HG03097 (cell line): ENCODE results near the gene DNASE1L2.
"Not testable (repeated sequence)": the region's sequence is repeated elsewhere in the genome, so short reads cannot be mapped to it uniquely, and the experiment has no call there.

Source experiments
- ATAC-seq: cut with Tn5 transposase; IDR thresholded peaks from one replicate; pipeline ENCODE4 v1.9.1; 2021; ENCODE audit not compliant: unreplicated experiment, low FRiP score

DNASE1L2 gene

DNA sequence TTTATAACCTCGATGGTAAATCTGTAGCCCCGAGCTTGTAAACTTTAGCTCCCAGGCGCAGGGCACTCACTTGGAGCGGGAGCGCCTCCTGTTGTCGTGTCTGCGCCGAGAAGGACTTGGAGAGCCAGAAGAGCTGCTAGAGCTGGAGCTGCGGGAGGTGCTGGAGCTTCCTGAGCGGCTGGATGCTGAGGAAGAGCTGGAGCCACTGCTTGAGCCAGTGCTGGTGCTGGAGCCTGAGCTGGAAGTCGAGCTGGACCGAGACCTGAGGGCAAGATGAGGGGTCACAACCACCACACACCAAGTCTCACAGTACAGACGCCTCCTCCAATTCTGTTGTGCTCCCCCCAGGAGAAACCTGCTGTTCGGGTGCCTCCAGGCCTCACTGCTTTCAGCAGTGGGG is 26.8 kb downstream of the DNASE1L2 start:
- not testable (repeated sequence) for ATAC-seq

DNA sequence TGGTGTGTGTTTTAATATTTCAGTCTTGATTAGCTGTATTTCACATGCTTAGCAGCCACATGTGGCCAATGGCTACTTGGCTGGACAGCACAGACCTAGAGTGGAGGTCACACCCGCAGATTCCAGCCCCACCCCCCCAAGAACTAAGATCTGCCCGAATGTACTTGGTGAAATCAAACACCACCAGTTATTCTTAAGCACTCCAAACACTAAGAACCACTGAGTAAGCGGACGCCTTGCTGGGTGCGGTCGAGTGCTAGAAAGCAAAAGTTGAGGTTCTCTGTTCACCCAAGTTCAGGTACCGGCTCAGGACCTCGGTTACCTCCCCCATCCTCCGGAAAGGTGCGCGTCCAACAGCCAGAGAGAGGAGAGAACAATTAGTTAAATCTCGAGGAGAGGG is 30.6 kb downstream of the DNASE1L2 start:
- ATAC-seq: not testable (repeated sequence)

DNA sequence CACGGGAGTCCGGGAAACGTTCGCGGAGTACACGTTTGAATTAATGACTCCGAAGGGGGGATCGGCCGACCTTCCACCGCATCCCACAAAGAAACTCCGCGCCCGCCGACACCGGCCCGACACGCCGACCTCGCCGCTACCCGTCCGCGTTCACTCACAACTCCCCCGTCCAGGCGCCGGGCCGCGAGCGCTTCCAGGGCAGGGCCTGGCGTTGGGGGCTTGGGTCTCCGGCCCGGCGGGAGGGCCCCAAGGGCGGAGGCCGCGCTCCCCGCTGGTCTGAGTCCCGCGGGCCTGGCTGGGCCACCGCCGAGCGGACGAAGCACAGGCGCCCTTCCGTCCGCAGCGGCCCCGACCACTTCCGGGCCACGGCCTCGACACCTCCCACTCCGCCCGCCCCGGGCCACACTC is 31.3 kb downstream of the DNASE1L2 start:
- peak; percentile 57 for ATAC-seq

DNA sequence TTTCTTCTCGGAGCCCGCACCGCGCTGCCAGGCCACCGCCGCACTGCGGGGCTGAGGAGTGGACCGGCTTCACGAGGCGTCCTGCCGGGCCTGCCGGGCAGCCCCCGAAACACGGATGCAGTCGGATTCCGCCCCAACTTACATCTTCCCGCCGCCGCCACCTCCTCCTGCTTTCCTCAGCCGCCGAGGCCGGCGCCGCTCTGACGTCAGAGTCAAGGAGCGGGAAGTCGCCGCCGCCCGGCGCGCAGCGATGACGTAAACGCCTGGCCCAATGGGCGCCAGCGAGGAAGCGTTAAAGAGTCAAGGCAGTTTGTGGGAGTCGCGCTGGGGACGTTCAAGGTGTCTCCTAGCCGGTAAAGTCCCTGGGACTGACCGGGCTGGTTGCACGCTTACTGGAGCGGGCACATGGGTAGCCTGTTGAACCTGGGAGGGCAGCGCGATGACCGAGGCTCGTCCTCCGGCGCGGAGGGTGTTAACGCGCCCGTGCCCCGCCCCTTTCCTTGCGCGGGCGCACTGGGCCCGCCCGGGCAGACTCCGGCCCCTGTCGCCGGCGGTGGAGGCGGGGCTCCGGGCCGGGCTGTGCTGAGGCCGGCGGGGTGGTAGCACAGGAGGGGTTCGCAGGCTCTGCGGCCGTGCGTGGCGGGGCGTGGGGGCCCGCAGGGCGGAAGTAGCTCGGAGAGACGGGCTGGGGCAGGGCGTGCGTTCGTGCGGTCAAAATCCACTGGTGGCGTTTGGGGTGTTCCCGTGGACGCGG is 31.8 kb downstream of the DNASE1L2 start, which contains the start of gene RNPS1:
Gene RNPS1 (minus strand): TSS at position 214 of the 754 bp plus-strand sequence. CDS start 3,483 bp downstream, outside the sequence.
- ATAC-seq: peak; percentile 68

DNA sequence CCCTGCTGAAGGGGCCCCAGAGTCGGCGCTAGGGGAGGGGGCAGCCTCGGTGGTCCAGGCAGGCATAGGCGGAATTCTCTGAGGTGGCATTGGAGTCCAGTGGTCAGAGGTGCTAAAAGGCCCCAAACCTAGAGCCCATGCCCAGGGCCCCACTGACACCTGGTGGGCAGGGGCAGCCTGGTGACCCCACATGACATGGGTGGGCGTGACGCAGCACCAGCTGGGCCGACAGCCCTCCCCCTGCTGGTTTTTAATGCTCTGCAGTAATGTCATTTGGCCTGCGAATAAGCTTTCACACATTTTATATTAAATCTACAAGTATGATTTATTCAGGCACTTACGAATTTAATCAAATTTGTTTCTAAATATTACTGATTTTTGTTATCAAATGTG is 33.8 kb downstream of the DNASE1L2 start:
- no peak for ATAC-seq

DNA sequence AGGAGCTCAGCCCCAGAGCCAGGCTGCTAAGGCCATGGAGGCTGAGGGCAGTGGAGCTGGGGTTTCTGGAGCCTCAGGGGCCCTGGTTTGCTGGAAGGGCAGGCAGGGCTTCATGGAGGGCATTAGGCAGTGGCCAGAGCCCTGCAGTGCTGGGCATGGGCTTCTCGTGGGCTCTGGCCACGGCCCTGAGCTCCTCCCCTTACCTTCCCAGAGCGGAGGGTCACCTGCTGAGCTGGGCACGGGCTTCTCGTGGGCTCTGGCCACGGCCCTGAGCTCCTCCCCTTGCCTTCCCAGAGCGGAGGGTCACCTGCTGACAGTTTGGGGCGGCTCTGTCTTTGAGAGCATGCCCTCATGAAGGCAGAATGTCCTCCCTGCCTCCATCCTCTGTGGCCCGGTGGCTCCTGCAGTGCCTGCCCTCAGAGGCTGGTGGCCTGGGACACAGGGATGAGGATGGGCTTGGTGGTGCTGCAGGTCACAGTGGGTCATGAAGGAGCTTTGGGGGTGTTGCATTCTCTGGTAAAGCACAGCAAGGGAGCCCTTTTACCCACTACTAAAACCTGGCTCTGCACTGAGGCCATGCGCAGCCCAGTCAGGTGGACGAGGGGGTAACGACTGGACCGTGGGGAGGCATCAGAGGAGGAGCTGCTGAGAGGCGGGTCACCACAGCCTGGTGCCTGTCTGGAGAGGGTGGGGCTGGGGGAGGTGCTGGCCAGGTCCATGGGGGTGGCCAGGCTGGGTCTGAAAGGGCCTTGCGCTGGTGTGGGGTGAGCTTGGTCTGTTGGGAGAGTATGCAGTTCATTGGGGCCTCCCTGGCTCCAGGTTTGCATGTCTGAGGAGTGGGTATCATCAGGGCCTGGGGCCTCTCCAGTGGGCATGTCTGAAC is 34.6 kb downstream of the DNASE1L2 start:
- ATAC-seq: no peak

DNA sequence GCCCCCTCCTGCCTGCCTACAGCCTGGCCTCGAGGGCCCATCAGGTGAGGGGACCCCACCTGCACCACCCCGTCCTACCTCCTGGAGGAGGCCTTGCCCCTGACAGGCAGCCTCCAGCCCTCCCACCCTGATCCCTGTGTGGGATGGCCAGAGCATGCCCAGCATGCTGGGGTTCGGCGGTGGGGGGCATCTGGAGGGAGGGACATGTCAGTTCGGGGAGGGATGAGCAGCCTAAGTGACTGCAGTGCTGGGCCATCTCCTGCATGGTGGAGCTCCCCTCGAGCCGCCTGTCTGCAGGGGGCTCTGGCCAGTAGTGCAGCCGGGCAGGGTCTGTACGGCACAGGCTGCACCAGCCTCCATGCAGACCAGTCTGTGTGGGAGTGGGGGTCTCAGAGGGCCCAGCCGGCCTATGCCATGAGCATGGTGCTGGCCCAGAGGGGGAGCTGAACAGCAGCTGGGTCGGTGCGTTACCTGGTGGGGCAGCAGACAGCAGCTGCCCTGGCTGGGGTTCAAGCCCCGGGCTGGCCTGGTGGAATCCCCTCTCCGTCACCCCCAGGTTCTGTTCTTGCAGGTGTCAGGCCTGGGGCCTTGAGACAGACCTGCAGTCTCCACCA is 35.7 kb downstream of the DNASE1L2 start:
- ATAC-seq: no peak

DNA sequence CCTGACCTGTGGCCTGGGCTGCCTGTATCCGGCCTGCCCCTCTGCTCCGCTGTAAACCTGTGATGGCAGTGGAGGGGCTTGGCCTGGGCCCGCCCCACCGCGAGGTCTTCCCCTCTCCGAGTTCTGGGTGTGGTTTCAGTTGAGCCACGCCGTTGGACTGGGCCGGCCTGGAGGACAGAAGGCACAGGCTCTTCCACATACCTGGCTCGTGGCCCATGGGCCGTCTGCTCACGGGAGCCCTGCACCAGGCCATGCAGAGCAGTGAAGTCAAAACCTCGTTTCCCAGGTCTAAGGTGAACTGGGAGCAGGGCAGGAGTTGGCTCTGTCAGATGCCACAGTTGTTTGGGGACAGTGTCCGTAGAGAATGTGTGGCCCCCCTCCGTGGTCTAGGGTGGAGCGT is 37.2 kb downstream of the DNASE1L2 start:
- ATAC-seq: no peak

DNA sequence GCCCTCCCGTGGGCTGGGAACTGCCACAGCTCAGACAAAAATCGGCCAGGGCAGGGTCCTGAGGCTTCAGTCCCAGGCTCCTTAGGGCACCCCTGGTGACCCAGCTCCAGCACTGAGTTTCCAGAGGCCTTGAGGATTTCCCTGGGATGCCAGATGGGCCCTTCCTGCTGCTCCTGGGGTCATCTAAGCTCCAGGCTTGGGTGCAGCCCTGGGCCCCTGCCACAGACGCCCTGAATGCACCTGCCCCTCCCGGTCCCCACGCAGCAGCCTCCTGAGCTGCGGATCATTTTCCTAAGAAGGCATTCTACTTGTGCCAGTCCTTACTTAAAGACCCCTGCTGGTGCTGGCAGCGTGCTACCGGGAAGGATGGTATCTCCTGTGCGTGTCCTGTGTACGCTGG is 37.7 kb downstream of the DNASE1L2 start:
- ATAC-seq: no peak

DNA sequence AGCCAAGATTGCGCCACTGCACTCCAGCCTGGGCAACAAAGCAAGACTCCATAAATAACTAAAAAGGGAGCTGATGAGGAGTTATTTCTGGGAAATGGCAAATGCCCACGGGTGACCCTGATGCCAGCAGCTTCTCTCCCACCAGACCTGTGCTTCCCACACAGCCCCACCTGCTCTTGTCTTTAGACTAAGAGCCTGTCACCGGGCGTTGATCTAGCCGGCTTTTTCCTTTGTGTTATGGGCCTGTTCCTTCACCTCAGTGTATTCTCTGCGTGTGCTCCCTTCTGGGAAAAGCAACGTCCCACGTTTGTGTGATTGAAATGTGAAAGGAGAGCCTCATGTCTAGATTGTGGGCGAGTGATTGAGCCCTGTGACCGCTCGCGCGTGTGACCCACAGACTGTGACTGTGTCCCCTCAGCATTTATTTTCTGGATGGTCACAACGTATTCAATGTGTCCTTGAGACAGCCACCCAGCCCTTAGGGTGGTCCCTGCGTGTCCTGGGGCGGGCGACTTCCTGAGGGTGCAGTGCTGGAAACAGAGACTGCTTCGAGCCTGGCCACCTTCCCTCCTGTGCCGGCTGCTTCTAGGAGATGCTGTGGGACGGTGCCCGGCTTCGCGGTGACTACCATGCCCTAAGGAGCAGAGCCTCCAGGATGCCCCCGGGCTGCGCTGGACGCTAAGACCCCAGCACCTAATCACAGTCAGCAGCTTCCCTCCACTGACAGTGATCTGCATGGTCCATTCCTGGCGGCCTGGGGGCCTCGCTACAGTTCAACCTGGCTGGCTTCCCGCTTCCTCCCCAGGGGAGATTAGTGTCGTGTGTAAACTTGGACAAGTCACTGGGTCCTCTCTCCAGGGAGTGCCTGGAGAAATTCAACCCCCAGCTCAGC is 39.5 kb downstream of the DNASE1L2 start:
- ATAC-seq: no peak

DNA sequence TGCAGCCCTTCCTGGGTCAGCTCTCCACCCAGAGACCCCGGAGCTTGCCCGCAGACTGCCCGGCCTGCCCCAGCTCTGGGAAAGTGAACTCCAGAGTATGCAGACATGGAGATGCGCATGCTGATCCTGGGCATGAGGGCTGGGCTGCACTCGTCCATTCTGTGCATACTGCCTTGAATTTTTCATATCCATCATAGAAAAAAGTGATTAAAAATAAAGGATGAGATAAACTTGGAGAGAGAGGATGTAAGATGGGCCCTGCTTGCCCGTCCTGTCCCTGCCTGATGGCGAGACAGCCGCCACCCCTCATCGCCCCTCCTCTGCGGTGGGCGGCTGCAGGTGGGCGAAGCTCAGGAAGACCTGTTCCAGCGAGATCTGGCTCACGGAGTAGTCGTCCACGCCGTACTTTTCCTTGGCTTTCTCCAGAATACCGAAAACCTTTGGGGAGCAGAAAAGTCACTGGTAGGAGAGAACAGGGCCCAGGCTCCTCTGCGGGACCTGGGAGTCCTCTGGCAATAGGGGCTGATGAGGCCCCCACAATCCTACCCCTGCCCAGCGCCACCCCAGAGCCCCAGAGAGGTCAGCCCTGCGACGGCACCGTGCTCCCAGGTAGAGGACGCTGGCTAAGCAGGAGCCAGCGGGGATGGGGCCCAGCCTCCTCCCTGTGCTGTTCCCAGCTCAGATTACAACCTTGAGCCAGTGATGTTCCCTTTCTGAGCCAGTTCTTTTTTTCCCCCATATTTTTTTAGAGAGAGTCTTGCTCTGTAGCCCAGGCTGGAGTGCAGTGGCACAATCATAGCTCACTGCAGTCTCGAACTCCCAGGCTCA is 40.3 kb downstream of the DNASE1L2 start:
- ATAC-seq: no peak

DNA sequence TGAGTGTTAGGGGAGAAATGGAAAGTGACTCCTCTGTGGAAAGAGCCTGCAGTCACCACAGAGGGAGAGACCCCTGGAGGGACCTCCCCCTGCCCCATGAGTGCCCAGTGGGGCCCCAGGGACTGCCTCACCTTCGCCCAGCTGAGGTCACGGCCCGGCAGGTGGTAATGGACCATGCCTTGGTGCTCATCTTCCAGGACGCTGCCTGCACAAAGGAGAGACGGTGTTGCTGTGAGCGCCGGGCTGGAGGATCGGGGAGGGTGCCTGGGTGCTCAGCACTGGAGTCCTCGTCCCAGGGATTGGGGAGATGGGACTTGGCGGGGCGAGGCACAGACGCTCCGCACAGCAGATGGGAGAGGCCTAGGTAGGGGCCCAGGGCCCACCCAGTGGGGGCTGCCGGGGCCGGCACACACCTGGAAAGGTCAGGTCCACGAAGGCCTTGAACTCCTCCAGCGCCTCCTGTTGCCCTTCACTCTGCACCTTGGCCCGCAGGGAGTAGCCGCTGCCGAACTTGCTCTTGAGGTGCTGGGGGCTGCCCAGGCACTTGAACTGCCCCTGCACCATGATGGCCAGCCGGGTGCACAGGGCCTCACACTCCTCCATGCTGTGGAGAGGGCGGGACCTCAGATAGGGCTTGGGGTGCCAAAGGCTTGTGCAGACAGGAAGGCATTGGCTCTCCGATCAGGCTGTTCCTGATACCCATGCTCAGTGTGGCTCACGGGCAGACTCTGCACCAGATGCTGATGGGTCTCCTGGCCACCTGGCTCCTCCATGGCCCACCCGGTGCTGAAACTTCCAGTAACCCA is 41.4 kb downstream of the DNASE1L2 start:
- ATAC-seq: no peak

DNA sequence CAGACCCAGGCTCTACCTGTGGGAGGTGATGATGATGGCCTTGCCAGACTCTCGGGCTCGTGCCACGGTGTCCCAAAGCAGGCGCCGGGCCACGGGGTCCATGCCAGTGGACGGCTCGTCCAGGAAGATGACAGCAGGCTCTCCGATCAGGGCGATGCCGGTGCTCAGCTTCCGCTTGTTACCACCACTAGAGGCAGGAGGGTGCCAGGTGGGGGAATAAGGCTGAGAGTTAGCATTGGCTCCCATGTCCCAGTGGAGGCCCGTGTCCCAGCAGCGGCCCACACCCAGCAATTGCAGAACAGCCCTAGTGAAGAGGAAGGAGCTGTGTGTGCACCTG is 42.0 kb downstream of the DNASE1L2 start:
- ATAC-seq: no peak

DNA sequence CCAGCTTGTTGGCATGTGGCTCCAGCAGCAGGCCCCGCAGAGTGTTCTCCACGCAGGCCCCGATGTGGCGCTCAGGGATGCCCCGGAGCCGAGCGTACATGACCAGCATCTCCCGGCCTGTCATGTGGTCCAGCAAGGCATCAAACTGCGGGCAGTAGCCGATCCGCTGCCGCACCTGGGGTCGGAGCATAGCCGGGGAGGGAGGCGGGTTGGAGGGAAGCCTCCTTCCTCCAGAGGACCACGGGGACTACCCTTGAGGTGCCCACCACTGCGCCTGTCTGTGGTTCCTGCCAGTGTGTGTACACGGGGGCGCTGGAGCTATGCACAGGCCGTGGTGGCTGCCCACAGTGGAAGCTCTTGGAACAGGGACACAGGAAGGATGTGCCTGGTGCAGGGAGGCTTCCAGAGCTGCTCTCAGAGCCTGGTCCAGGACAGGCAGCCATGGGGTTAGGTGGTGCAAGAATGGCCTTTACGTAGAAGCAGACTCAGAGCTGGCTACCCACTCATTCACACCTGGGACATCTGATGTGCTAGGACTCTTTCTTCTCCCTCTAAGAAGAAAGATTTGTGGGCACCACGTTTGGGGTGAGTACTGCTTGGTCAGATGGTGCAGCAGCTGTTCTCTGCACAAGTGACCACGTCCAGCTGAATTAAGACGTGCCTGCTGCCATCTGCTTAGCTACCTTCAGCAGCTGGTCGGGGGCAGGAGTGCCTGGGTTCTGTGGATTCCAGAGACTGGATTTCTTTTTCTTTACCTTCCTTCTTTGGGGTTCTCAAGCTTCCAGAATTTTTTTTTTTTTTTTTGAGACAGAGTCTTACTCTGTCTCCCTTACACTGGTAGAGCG is 42.9 kb downstream of the DNASE1L2 start:
- no peak for ATAC-seq

DNA sequence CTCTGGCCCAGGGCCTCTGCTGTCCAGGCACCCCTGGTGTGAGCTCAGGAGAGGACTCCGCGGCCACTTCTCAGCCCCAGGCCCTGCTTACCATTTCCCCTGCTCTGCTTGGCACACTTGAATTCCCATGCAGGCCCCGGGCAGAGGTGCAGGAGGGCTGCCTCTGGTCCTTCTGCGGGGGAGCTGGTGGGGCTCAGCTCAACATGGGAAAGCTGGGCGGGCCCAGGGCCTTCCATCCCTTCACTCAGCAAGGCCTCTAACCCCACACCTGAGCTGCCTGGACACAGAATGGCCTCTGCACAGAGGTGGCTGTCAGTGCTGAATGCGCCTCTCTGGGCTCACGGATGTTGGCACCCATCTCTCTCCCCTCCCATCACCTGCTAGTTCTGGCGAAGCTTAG is 44.2 kb downstream of the DNASE1L2 start:
- ATAC-seq: no peak

DNA sequence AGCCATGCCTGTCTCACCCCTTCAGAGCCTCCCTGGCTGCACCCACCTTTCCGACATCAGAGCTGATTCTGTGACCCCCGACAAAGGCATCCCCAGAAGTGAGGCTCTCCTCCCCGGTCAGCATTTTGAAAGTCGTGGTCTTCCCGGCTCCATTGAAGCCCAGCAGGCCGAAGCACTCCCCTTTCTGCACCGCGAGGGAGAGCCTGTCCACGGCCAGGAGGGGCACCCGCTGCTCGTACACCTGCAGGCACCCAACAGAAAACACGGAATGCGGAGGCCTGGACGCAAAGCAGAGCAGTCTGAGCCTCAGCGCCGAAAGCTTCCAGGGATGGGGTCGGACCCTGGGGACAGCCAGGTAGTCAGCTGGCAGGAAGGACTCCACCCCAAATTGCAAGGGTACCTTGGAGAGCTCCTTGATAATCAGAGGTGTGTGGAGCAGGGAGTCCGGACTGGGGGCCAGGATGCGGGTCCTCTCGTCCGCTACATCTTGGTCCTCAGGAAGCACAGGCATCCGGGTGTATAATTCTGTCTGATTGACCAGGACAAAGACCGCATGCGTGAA is 44.8 kb downstream of the DNASE1L2 start:
- no peak for ATAC-seq

DNA sequence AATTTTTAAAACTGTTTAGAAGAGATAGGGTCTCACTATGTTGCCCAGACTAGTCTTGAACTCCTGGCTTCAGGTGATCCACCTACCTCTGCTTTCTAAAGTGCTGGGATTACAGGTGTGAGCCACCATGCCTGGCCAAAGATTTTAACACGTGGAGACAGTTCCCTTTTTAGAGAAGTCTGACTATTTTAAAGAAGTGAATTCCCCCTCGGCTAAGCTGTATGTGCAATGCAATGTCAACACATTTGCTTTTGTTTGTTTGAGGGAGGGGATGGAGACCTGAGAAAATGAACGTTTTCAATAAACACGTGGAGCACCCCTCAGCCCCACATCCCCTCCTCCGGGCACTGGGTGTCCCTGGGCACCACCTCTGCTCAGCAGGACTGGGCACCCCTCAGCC is 46.0 kb downstream of the DNASE1L2 start:
- no peak for ATAC-seq
